OCI-LY1 (cell line): ENCODE results near the gene ADGRD2.

Source experiments
- CTCF ChIP-seq: fragments of 200-600 bp; sonication (generic), shearing (Covaris generic); IDR thresholded peaks from 2 replicates; pipeline ENCODE4 v1.5.1; 2017; ENCODE audit warnings: mild to moderate bottlenecking, antibody characterized with exemption, low read length, moderate library complexity, mixed read lengths
- EZH2 ChIP-seq: fragments of 200-600 bp; sonication (generic), shearing (Covaris generic); IDR thresholded peaks from 2 replicates; pipeline ENCODE4 v1.8.0; 2017; ENCODE audit warnings: borderline replicate concordance, mixed run types, mild to moderate bottlenecking, antibody characterized with exemption, low read length, moderate library complexity, mixed read lengths

GRCh38 chr9:124514125-124514524 is 63.9 kb downstream of the ADGRD2 start:
- TF ChIP-seq CTCF: no peak
- TF ChIP-seq EZH2: no peak
